Measurements from ENCODE around the gene TMEM229A. TPM values are rescaled to one million over a fixed set of nuclear protein-coding genes. Genes with fewer than 3 reads are reported as not detected.
"Not testable (repeated sequence)": the region's sequence is repeated elsewhere in the genome, so short reads cannot be mapped to it uniquely, and the experiment has no call there.

The TMEM229A gene
- total and polyA plus RNA-seq, 2 donors, result 0.73 to 2.0 TPM

GRCh38 chr7:124051681-124052377 is 19.0 kb upstream of the TMEM229A start:
- Histone ChIP-seq H3K27ac (ENCODE audit: low read depth) (no peak overlapping the region), H3K4me3 (ENCODE audit: low read depth, low read length) (no peak overlapping the region), H3K4me1 (ENCODE audit: insufficient read depth) (no peaks in the 10 kb centered on the region), H3K36me3 (ENCODE audit: insufficient read depth) (no peaks in the 10 kb centered on the region)
- DNase-seq (ENCODE audit: extremely low spot score), result no peak
- 70% methylated on average over 1 of the region's 1 CpG for WGBS

- Histone ChIP-seq H3K4me3 (ENCODE audit: low read depth, low read length) (no peak overlapping the region), H3K27ac (ENCODE audit: low read depth) (no peak overlapping the region), H3K36me3 (ENCODE audit: insufficient read depth) (no peaks in the 10 kb centered on the region), H3K4me1 (ENCODE audit: insufficient read depth) (no peaks in the 10 kb centered on the region)
- 93% methylated on average over 2 of the region's 2 CpGs for WGBS
- no peak for DNase-seq (ENCODE audit: extremely low spot score)
Measured at GRCh38 chr7:124042826-124043225, 10.0 kb upstream of the TMEM229A start.

GRCh38 chr7:124041439-124041838 is 8.6 kb upstream of the TMEM229A start:
- no peaks in the 10 kb centered on the region for H3K4me1 ChIP-seq (ENCODE audit: insufficient read depth)
- no peak overlapping the region for H3K4me3 ChIP-seq (ENCODE audit: low read depth, low read length)
- WGBS, result 48% methylated on average over 2 of the region's 2 CpGs
- DNase-seq (ENCODE audit: extremely low spot score), result no peak
- no peaks in the 10 kb centered on the region for H3K36me3 ChIP-seq (ENCODE audit: insufficient read depth)
- no peak overlapping the region for H3K27ac ChIP-seq (ENCODE audit: low read depth)

- not testable (repeated sequence) for H3K27ac ChIP-seq (ENCODE audit: low read depth); DNase-seq (ENCODE audit: extremely low spot score)
- WGBS, result 78% methylated on average over 5 of the region's 5 CpGs
Measured at GRCh38 chr7:124037902-124038301, 5.0 kb upstream of the TMEM229A start.

GRCh38 chr7:124035706-124036105 is 2.8 kb upstream of the TMEM229A start:
- H3K36me3 ChIP-seq (ENCODE audit: insufficient read depth), result no peaks in the 10 kb centered on the region
- 93% methylated on average over 3 of the region's 3 CpGs for WGBS
- H3K27ac ChIP-seq (ENCODE audit: low read depth), result no peak overlapping the region
- DNase-seq (ENCODE audit: extremely low spot score), result no peak
- no peak overlapping the region for H3K4me3 ChIP-seq (ENCODE audit: low read depth, low read length)
- H3K4me1 ChIP-seq (ENCODE audit: insufficient read depth), result no peaks in the 10 kb centered on the region

More at GRCh38 chr7:124037902-124038301, 5.0 kb upstream of the TMEM229A start:
- not testable (repeated sequence) for H3K36me3 ChIP-seq (ENCODE audit: insufficient read depth); H3K4me3 ChIP-seq (ENCODE audit: low read depth, low read length); H3K4me1 ChIP-seq (ENCODE audit: insufficient read depth)

- H3K36me3 ChIP-seq (ENCODE audit: insufficient read depth), result no peaks in the 10 kb centered on the region
- H3K4me3 ChIP-seq (ENCODE audit: low read depth, low read length), result no peak overlapping the region
- H3K27ac ChIP-seq (ENCODE audit: low read depth), result no peak overlapping the region
- WGBS, result 57% methylated on average over 1 of the region's 1 CpG
- no peak for DNase-seq (ENCODE audit: extremely low spot score)
- no peaks in the 10 kb centered on the region for H3K4me1 ChIP-seq (ENCODE audit: insufficient read depth)
Measured at GRCh38 chr7:124034754-124035100, 1.9 kb upstream of the TMEM229A start.

GRCh38 chr7:124033807-124034753 is 1.2 kb upstream of the TMEM229A start:
- Histone ChIP-seq H3K36me3 (ENCODE audit: insufficient read depth) (no peaks in the 10 kb centered on the region), H3K27ac (ENCODE audit: low read depth) (no peak overlapping the region), H3K4me3 (ENCODE audit: low read depth, low read length) (no peak overlapping the region), H3K4me1 (ENCODE audit: insufficient read depth) (no peaks in the 10 kb centered on the region)
- 45% methylated on average over 16 of the region's 16 CpGs for WGBS
- no peak for DNase-seq (ENCODE audit: extremely low spot score)

GRCh38 chr7:124033095-124033806 is 384 bp upstream of the TMEM229A start:
- Histone ChIP-seq H3K36me3 (ENCODE audit: insufficient read depth) (no peaks in the 10 kb centered on the region), H3K4me1 (ENCODE audit: insufficient read depth) (no peaks in the 10 kb centered on the region), H3K27ac (ENCODE audit: low read depth) (no peak overlapping the region), H3K4me3 (ENCODE audit: low read depth, low read length) (peak overlapping the region; percentile 41)
- no peak for DNase-seq (ENCODE audit: extremely low spot score)
- WGBS, result under 1% methylated on average over 70 of the region's 70 CpGs

- Histone ChIP-seq H3K27ac (ENCODE audit: low read depth) (no peak overlapping the region), H3K4me3 (ENCODE audit: low read depth, low read length) (peak overlapping the region; percentile 41), H3K4me1 (ENCODE audit: insufficient read depth) (no peaks in the 10 kb centered on the region), H3K36me3 (ENCODE audit: insufficient read depth) (no peaks in the 10 kb centered on the region)
- DNase-seq (ENCODE audit: extremely low spot score), result no peak
- 2% methylated on average over 22 of the region's 22 CpGs for WGBS
Measured at GRCh38 chr7:124031919-124032318, 948 bp downstream of the TMEM229A start.

- 49% methylated on average over 8 of the region's 8 CpGs for WGBS
- DNase-seq (ENCODE audit: extremely low spot score), result no peak
- H3K4me3 ChIP-seq (ENCODE audit: low read depth, low read length), result peak overlapping the region; percentile 41
- no peaks in the 10 kb centered on the region for H3K36me3 ChIP-seq (ENCODE audit: insufficient read depth)
- no peak overlapping the region for H3K27ac ChIP-seq (ENCODE audit: low read depth)
- H3K4me1 ChIP-seq (ENCODE audit: insufficient read depth), result no peaks in the 10 kb centered on the region
Measured at GRCh38 chr7:124031406-124031805, 1.5 kb downstream of the TMEM229A start.

GRCh38 chr7:124030964-124031363 is 1.9 kb downstream of the TMEM229A start:
- no peak overlapping the region for H3K27ac ChIP-seq (ENCODE audit: low read depth)
- H3K36me3 ChIP-seq (ENCODE audit: insufficient read depth), result no peaks in the 10 kb centered on the region
- H3K4me3 ChIP-seq (ENCODE audit: low read depth, low read length), result no peak overlapping the region
- no peak for DNase-seq (ENCODE audit: extremely low spot score)
- WGBS, result 57% methylated on average over 4 of the region's 4 CpGs
- no peaks in the 10 kb centered on the region for H3K4me1 ChIP-seq (ENCODE audit: insufficient read depth)

GRCh38 chr7:124029396-124030188 is 3.3 kb downstream of the TMEM229A start:
- WGBS, result 75% methylated on average over 4 of the region's 4 CpGs
- no peak overlapping the region for H3K4me3 ChIP-seq (ENCODE audit: low read depth, low read length)
- no peak for DNase-seq (ENCODE audit: extremely low spot score)
- no peak overlapping the region for H3K27ac ChIP-seq (ENCODE audit: low read depth)
- H3K36me3 ChIP-seq (ENCODE audit: insufficient read depth), result no peaks in the 10 kb centered on the region
- no peaks in the 10 kb centered on the region for H3K4me1 ChIP-seq (ENCODE audit: insufficient read depth)

- no peak overlapping the region for H3K4me3 ChIP-seq (ENCODE audit: low read depth, low read length)
- H3K36me3 ChIP-seq (ENCODE audit: insufficient read depth), result no peaks in the 10 kb centered on the region
- WGBS, result 96% methylated on average over 1 of the region's 1 CpG
- no peak for DNase-seq (ENCODE audit: extremely low spot score)
- no peak overlapping the region for H3K27ac ChIP-seq (ENCODE audit: low read depth)
- no peaks in the 10 kb centered on the region for H3K4me1 ChIP-seq (ENCODE audit: insufficient read depth)
Measured at GRCh38 chr7:124027236-124027635, 5.6 kb downstream of the TMEM229A start.
